ENCODE measurements around the gene CAPRIN1. TPM values are rescaled to one million over a fixed set of nuclear protein-coding genes. Genes with fewer than 3 reads are reported as not detected.

CAPRIN1 gene
- total and polyA plus RNA-seq, 2 donors (not counting 3 experiments of a cell fraction or from before 2014, with no cell fraction given) = 138 to 279 TPM

- Histone ChIP-seq H3K4me2 (ENCODE audit: insufficient read depth, low read length) (no peak overlapping the region), H4K20me1 (replicated peaks; ENCODE audit: control insufficient read depth, extremely low read depth, insufficient read depth, low read length) (no peaks in the 10 kb centered on the region), H3K4me1 (ENCODE audit: control insufficient read depth, extremely low read depth, insufficient read depth, low read length) (no peaks in the 10 kb centered on the region), H3K27me3 (ENCODE audit: control insufficient read depth in 2 of 2, insufficient read depth in 2 of 2, low read length in 2 of 2) (no peaks in the 10 kb centered on the region), H3K79me2 (ENCODE audit: control insufficient read depth, insufficient read depth, low read length) (no peaks in the 10 kb centered on the region), H3K9me3 (replicated peaks; ENCODE audit: control insufficient read depth, insufficient read depth, low read length) (no peaks in the 10 kb centered on the region), H3K27ac (ENCODE audit: insufficient read depth, low read depth, low read length) (no peak overlapping the region), H2AFZ (ENCODE audit: low read depth, low read length) (no peak overlapping the region), H3K4me3 (replicated peaks in 1 of 3; ENCODE audit: insufficient read depth in 1 of 3, low read depth in 1 of 3, low read length in 3 of 3) (no peak overlapping the region), H3K9ac (replicated peaks; ENCODE audit: extremely low read depth, insufficient read depth, low read length) (no peak overlapping the region), H3K36me3 (ENCODE audit: control insufficient read depth in 2 of 2, extremely low read depth in 1 of 2, insufficient read depth in 2 of 2, low read length in 2 of 2) (peaks cover 10 to 36% of the 10 kb centered on the region in 2 experiments), H3K9me1 (replicated peaks; ENCODE audit: control insufficient read depth, extremely low read depth, insufficient read depth, low read length) (no peaks in the 10 kb centered on the region)
- ChIA-PET CTCF (no interaction called here), POLR2A (no interaction called here)
- BruUV-seq (replicated peaks) = no TSS peak
- no peak for TF ChIP-seq POLR2A (IDR thresholded peaks at IDR 0.05; ENCODE audit: low read depth, low read length)
- intact Hi-C loops (cut with micrococcal nuclease) (no loop called here), dilution Hi-C loops (cut with MboI; ENCODE audit: extremely low pct_ligation_motif_present, low sequenced_read_pairs) (no loop called here)
- FAIRE-seq (no peak), DNase-seq (ENCODE audit: low read depth, low spot score) (no peak)
These were observed 80.9 kb downstream of the CAPRIN1 start for GRCh38 chr11:34132261-34132965.

GRCh38 chr11:34134765-34135164, 83.2 kb downstream of the CAPRIN1 start:
- H3K4me1 ChIP-seq (ENCODE audit: control insufficient read depth, extremely low read depth, insufficient read depth, low read length) = no peaks in the 10 kb centered on the region
- no peak overlapping the region for H3K4me2 ChIP-seq (ENCODE audit: insufficient read depth, low read length)
- DNase-seq (ENCODE audit: low read depth, low spot score) (no peak), FAIRE-seq (no peak)
- H3K79me2 ChIP-seq (ENCODE audit: control insufficient read depth, insufficient read depth, low read length) = no peaks in the 10 kb centered on the region
- dilution Hi-C loops (cut with MboI; ENCODE audit: extremely low pct_ligation_motif_present, low sequenced_read_pairs) = no loop called here
- H3K9ac ChIP-seq (replicated peaks; ENCODE audit: extremely low read depth, insufficient read depth, low read length) = no peak overlapping the region
- H4K20me1 ChIP-seq (replicated peaks; ENCODE audit: control insufficient read depth, extremely low read depth, insufficient read depth, low read length) = no peaks in the 10 kb centered on the region
- no TSS peak for BruUV-seq (replicated peaks)
- H2AFZ ChIP-seq (ENCODE audit: low read depth, low read length) = no peak overlapping the region
- H3K9me3 ChIP-seq (replicated peaks; ENCODE audit: control insufficient read depth, insufficient read depth, low read length) = no peaks in the 10 kb centered on the region
- no peak overlapping the region for H3K27ac ChIP-seq (ENCODE audit: insufficient read depth, low read depth, low read length)
- ChIA-PET POLR2A (no interaction called here), CTCF (interaction anchor here (0.8 to 1.7 kb wide), 2 partner anchors 17 to 23 kb away, joined by 3 read pairs; no protein-coding TSS in a partner anchor)
- H3K27me3 ChIP-seq (ENCODE audit: control insufficient read depth in 2 of 2, insufficient read depth in 2 of 2, low read length in 2 of 2) = no peaks in the 10 kb centered on the region
- H3K36me3 ChIP-seq (ENCODE audit: control insufficient read depth in 2 of 2, extremely low read depth in 1 of 2, insufficient read depth in 2 of 2, low read length in 2 of 2) = peaks cover 5 to 43% of the 10 kb centered on the region in 2 experiments
- no peak overlapping the region for H3K4me3 ChIP-seq (replicated peaks in 1 of 3; ENCODE audit: insufficient read depth in 1 of 3, low read depth in 1 of 3, low read length in 3 of 3)
- TF ChIP-seq JUN (IDR thresholded peaks at IDR 0.05; ENCODE audit: borderline replicate concordance, insufficient read depth, insufficient read length, low read depth) = no peak
- no peak for TF ChIP-seq FOS (IDR thresholded peaks at IDR 0.05; ENCODE audit: borderline replicate concordance, insufficient read depth, low read length)
- no peak for TF ChIP-seq MYC (IDR thresholded peaks at IDR 0.05; ENCODE audit: low read depth, low read length)
- no peak for TF ChIP-seq EZH2 (IDR thresholded peaks at IDR 0.05; ENCODE audit: borderline replicate concordance, low read depth, low read length, severe bottlenecking)
- no peak for TF ChIP-seq POLR2AphosphoS5 (IDR thresholded peaks at IDR 0.05; ENCODE audit: insufficient read depth, low read depth, low read length)
- no peak for TF ChIP-seq CTCF (IDR thresholded peaks at IDR 0.05; ENCODE audit: extremely low read depth in 1 of 2, insufficient read depth in 1 of 2, low read depth in 1 of 2, low read length in 2 of 2)
- TF ChIP-seq POLR2A (IDR thresholded peaks at IDR 0.05; ENCODE audit: low read depth, low read length) = no peak
- TF ChIP-seq MAX (IDR thresholded peaks at IDR 0.05; ENCODE audit: insufficient read depth, insufficient read length) = no peak
- no peak for TF ChIP-seq GATA2 (IDR thresholded peaks at IDR 0.05; ENCODE audit: insufficient read depth, insufficient read length, low read depth, low read length)
- intact Hi-C loops (cut with micrococcal nuclease) = no loop called here
- no peaks in the 10 kb centered on the region for H3K9me1 ChIP-seq (replicated peaks; ENCODE audit: control insufficient read depth, extremely low read depth, insufficient read depth, low read length)
